Mesothelial cell of epicardium (in vitro differentiated cells): ENCODE measurements around the gene SGK1. TPM values are rescaled to one million over a fixed set of nuclear protein-coding genes. Genes with fewer than 3 reads are reported as not detected.
"Not testable (repeated sequence)": the region's sequence is repeated elsewhere in the genome, so short reads cannot be mapped to it uniquely, and the experiment has no call there.

Source experiments
- DNase-seq, 2 experiments: peaks; one replicate each; pipeline ENCODE4 v3.0.0; 2021; ENCODE audit warnings: low spot score in 2 of 2; ENCODE audit not compliant: unreplicated experiment in 2 of 2
- H3K27ac Mint-ChIP-seq: 2 replicates; pipeline ENCODE4 v1.8.0; 2021; ENCODE audit warnings: mixed read lengths
- H3K27me3 Mint-ChIP-seq: 2 replicates; pipeline ENCODE4 v1.8.0; 2021; ENCODE audit warnings: low read depth, mixed read lengths
- H3K36me3 Mint-ChIP-seq: 2 replicates; pipeline ENCODE4 v1.8.0; 2021; ENCODE audit warnings: mixed read lengths
- H3K4me1 Mint-ChIP-seq: 2 replicates; pipeline ENCODE4 v1.8.0; 2021; ENCODE audit warnings: mixed read lengths
- H3K4me3 Mint-ChIP-seq: 2 replicates; pipeline ENCODE4 v1.8.0; 2021; ENCODE audit warnings: mild to moderate bottlenecking, moderate library complexity, mixed read lengths
- H3K9me3 Mint-ChIP-seq: 2 replicates; pipeline ENCODE4 v1.8.0; 2021; ENCODE audit warnings: mixed read lengths
- CTCF ChIP-seq: fragments of 200-600 bp; sonication (generic); IDR thresholded peaks from one replicate; pipeline ENCODE4 v1.5.0; 2021; ENCODE audit warnings: antibody characterized with exemption; ENCODE audit not compliant: unreplicated experiment
- total RNA-seq: library from RNA; stranded (reverse); gene quantifications from 3 replicates; pipeline ENCODE4 v1.2.1, GENCODE V29; 2021

The SGK1 gene
- total RNA-seq, 1 donor from 2014 or later = 44.5 TPM

GRCh38 chr6:134339216-134339615, 21.3 kb upstream of the SGK1 start:
- no peaks in the 10 kb centered on the region for H3K4me1 Mint-ChIP-seq
- no peak overlapping the region for H3K4me3 Mint-ChIP-seq
- no peak overlapping the region for H3K27ac Mint-ChIP-seq
- H3K36me3 Mint-ChIP-seq = no peaks in the 10 kb centered on the region
- no peak for DNase-seq
- no peaks in the 10 kb centered on the region for H3K27me3 Mint-ChIP-seq
- H3K9me3 Mint-ChIP-seq = peaks cover 3% of the 10 kb centered on the region
- TF ChIP-seq CTCF = no peak

GRCh38 chr6:134331256-134331655, 13.3 kb upstream of the SGK1 start:
- no peak overlapping the region for H3K27ac Mint-ChIP-seq
- no peak for TF ChIP-seq CTCF
- no peaks in the 10 kb centered on the region for H3K27me3 Mint-ChIP-seq
- no peak for DNase-seq
- H3K4me1 Mint-ChIP-seq = no peaks in the 10 kb centered on the region
- H3K4me3 Mint-ChIP-seq = no peak overlapping the region
- H3K36me3 Mint-ChIP-seq = peaks cover under 1% of the 10 kb centered on the region
- peaks cover 2% of the 10 kb centered on the region for H3K9me3 Mint-ChIP-seq

GRCh38 chr6:134330555-134330954, 12.6 kb upstream of the SGK1 start:
- Mint-ChIP-seq H3K27ac (no peak overlapping the region), H3K4me3 (no peak overlapping the region), H3K27me3 (no peaks in the 10 kb centered on the region), H3K36me3 (peaks cover 1% of the 10 kb centered on the region), H3K9me3 (peaks cover 6% of the 10 kb centered on the region), H3K4me1 (no peaks in the 10 kb centered on the region)
- DNase-seq = no peak
- no peak for TF ChIP-seq CTCF

- no peak overlapping the region for H3K4me3 Mint-ChIP-seq
Measured at GRCh38 chr6:134328792-134329191, 10.9 kb upstream of the SGK1 start.

GRCh38 chr6:134328138-134328537, 10.2 kb upstream of the SGK1 start:
- Mint-ChIP-seq H3K9me3 (peaks cover 8% of the 10 kb centered on the region), H3K36me3 (peaks cover 1% of the 10 kb centered on the region), H3K4me1 (no peaks in the 10 kb centered on the region), H3K27ac (no peak overlapping the region), H3K27me3 (no peaks in the 10 kb centered on the region), H3K4me3 (no peak overlapping the region)
- TF ChIP-seq CTCF = no peak
- no peak for DNase-seq

More at GRCh38 chr6:134328792-134329191, 10.9 kb upstream of the SGK1 start:
- Mint-ChIP-seq H3K9me3 (peaks cover 8% of the 10 kb centered on the region), H3K4me1 (no peaks in the 10 kb centered on the region), H3K36me3 (peaks cover 1% of the 10 kb centered on the region), H3K27me3 (no peaks in the 10 kb centered on the region), H3K27ac (no peak overlapping the region)
- no peak for TF ChIP-seq CTCF
- no peak for DNase-seq

- H3K27me3 Mint-ChIP-seq, H3K27ac Mint-ChIP-seq, DNase-seq: not testable (repeated sequence)
Measured at GRCh38 chr6:134326192-134326591, 8.3 kb upstream of the SGK1 start.

More at GRCh38 chr6:134326192-134326591, 8.3 kb upstream of the SGK1 start:
- H3K9me3 Mint-ChIP-seq, H3K36me3 Mint-ChIP-seq, H3K4me1 Mint-ChIP-seq, H3K4me3 Mint-ChIP-seq: not testable (repeated sequence)
